Endothelial cell (in vitro differentiated cells): ENCODE measurements around the gene SEC23A. TPM values are rescaled to one million over a fixed set of nuclear protein-coding genes. Genes with fewer than 3 reads are reported as not detected.

ENCODE experiments used
- DNase-seq: peaks from one replicate; pipeline ENCODE4 v3.0.0; 2021; ENCODE audit warnings: low spot score
- H3K27ac Mint-ChIP-seq: one replicate; pipeline ENCODE4 v1.8.0; 2021; ENCODE audit warnings: mixed read lengths, inconsistent platforms; ENCODE audit not compliant: unreplicated experiment
- H3K27me3 Mint-ChIP-seq: one replicate; pipeline ENCODE4 v1.8.0; 2021; ENCODE audit warnings: mild to moderate bottlenecking, moderate library complexity, mixed read lengths, inconsistent platforms; ENCODE audit not compliant: unreplicated experiment
- H3K36me3 Mint-ChIP-seq: one replicate; pipeline ENCODE4 v1.8.0; 2021; ENCODE audit warnings: mild to moderate bottlenecking, low read depth, mixed read lengths, inconsistent platforms; ENCODE audit not compliant: unreplicated experiment
- H3K4me1 Mint-ChIP-seq: one replicate; pipeline ENCODE4 v1.8.0; 2021; ENCODE audit warnings: mild to moderate bottlenecking, mixed read lengths, inconsistent platforms; ENCODE audit not compliant: unreplicated experiment
- H3K4me3 Mint-ChIP-seq: one replicate; pipeline ENCODE4 v1.8.0; 2021; ENCODE audit warnings: mild to moderate bottlenecking, mixed read lengths, inconsistent platforms; ENCODE audit not compliant: unreplicated experiment
- H3K9me3 Mint-ChIP-seq: one replicate; pipeline ENCODE4 v1.8.0; 2021; ENCODE audit warnings: mixed read lengths, inconsistent platforms; ENCODE audit not compliant: unreplicated experiment
- total RNA-seq: library from RNA; stranded (reverse); fragmentation: NEBNext Ultra II Directional; extraction: Animal tissue kit (Norgen Biotek cat#: 25700); gene quantifications from one replicate; pipeline ENCODE4 v1.2.1, GENCODE V29; 2021; ENCODE audit not compliant: unreplicated experiment
- TF ChIP-seq, protein P1 (sequence below): fragments of 200-600 bp; sonication (generic); IDR thresholded peaks from one replicate; pipeline ENCODE4 v1.5.0; 2021; ENCODE audit warnings: antibody characterized with exemption; ENCODE audit not compliant: unreplicated experiment

SEC23A gene
- total RNA-seq, 1 donor from 2014 or later = 44.1 TPM

- DNase-seq = no peak
- Mint-ChIP-seq H3K9me3 (no peaks in the 10 kb centered on the region), H3K27me3 (peaks cover 2% of the 10 kb centered on the region), H3K4me3 (no peak overlapping the region), H3K36me3 (peaks cover 39% of the 10 kb centered on the region), H3K4me1 (no peaks in the 10 kb centered on the region), H3K27ac (no peak overlapping the region)
- TF ChIP-seq, protein P1, sequence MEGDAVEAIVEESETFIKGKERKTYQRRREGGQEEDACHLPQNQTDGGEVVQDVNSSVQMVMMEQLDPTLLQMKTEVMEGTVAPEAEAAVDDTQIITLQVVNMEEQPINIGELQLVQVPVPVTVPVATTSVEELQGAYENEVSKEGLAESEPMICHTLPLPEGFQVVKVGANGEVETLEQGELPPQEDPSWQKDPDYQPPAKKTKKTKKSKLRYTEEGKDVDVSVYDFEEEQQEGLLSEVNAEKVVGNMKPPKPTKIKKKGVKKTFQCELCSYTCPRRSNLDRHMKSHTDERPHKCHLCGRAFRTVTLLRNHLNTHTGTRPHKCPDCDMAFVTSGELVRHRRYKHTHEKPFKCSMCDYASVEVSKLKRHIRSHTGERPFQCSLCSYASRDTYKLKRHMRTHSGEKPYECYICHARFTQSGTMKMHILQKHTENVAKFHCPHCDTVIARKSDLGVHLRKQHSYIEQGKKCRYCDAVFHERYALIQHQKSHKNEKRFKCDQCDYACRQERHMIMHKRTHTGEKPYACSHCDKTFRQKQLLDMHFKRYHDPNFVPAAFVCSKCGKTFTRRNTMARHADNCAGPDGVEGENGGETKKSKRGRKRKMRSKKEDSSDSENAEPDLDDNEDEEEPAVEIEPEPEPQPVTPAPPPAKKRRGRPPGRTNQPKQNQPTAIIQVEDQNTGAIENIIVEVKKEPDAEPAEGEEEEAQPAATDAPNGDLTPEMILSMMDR = no peak
Measured at GRCh38 chr14:39087493-39087892, 15.5 kb downstream of the SEC23A start.

DNA sequence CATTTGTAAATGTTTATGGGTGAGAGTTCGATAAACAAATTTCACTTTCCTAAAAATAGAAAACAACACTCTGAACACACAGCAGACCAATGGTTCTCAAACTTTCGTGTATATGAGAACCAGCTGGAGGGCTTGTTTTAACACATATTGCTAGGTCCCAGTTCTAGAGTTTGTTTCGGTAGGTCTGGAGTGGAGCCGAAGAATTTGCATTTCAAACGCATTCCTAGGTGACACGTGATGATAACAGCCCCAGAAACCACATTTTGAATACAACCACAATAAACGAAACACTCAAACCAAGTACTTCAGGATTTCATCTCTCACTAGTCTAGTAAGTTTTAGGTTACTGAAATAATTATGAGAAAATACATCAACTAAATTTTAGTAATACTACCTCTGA lies 17.1 kb downstream of the SEC23A start:
- no peaks in the 10 kb centered on the region for H3K4me1 Mint-ChIP-seq
- no peaks in the 10 kb centered on the region for H3K9me3 Mint-ChIP-seq
- TF ChIP-seq, protein P1 = no peak
- H3K36me3 Mint-ChIP-seq = peaks cover 41% of the 10 kb centered on the region
- peaks cover 2% of the 10 kb centered on the region for H3K27me3 Mint-ChIP-seq
- DNase-seq = no peak
- H3K4me3 Mint-ChIP-seq = no peak overlapping the region
- H3K27ac Mint-ChIP-seq = no peak overlapping the region

DNA sequence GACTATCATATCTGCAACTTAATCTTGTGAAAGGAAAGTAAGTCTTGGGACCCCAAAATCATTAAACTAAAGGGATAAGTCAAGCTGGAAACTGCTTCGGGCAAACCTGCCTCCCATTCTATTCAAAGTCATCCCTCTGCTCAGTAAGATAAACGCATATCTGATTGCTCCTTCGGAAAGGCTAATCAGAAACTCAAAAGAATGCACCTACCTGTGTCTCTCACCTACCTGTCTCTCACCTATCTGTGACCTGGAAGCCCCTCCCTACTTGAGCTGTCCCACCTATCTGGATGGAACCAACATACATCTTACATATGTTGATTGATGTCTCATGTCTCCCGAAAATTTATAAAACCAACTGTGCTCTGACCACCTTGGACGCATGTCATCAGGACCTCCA lies 19.9 kb downstream of the SEC23A start:
- TF ChIP-seq, protein P1 = no peak
- peaks cover 26% of the 10 kb centered on the region for H3K36me3 Mint-ChIP-seq

DNA sequence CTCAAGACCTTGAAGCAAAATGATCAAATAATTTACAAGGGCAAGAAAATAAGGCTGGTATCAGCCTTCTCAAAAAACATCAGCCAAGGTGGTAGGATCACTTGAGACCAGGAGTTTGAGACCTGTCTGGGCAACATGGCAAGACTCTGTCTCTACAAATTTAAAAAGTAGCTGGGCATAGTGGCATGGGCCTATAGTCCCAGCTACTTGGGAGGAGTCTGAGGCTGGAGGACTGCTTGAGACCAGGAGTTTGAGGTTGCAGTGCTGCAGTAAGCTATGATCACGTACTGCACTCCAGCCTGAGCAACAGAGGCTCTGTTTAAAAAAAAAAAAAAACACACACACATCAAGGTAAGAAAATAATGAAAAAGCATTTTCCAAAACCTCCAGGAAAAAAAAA lies 22.1 kb downstream of the SEC23A start:
- no peak for DNase-seq
- peaks cover 2% of the 10 kb centered on the region for H3K27me3 Mint-ChIP-seq
- TF ChIP-seq, protein P1 = no peak
- peak overlapping the region; percentile 20 for H3K27ac Mint-ChIP-seq
- H3K9me3 Mint-ChIP-seq = no peaks in the 10 kb centered on the region
- no peak overlapping the region for H3K4me3 Mint-ChIP-seq
- peaks cover 28% of the 10 kb centered on the region for H3K36me3 Mint-ChIP-seq
- H3K4me1 Mint-ChIP-seq = no peaks in the 10 kb centered on the region

More for the DNA sequence above, 19.9 kb downstream of the SEC23A start:
- H3K27ac Mint-ChIP-seq = no peak overlapping the region
- no peak for DNase-seq
- H3K9me3 Mint-ChIP-seq = no peaks in the 10 kb centered on the region
- H3K27me3 Mint-ChIP-seq = peaks cover 2% of the 10 kb centered on the region
- no peak overlapping the region for H3K4me3 Mint-ChIP-seq
- no peaks in the 10 kb centered on the region for H3K4me1 Mint-ChIP-seq

GRCh38 chr14:39071096-39071495 lies 31.9 kb downstream of the SEC23A start:
- Mint-ChIP-seq H3K4me1 (no peaks in the 10 kb centered on the region), H3K27me3 (no peaks in the 10 kb centered on the region), H3K27ac (no peak overlapping the region), H3K36me3 (peaks cover 22% of the 10 kb centered on the region), H3K4me3 (no peak overlapping the region), H3K9me3 (no peaks in the 10 kb centered on the region)
- TF ChIP-seq, protein P1 = no peak
- no peak for DNase-seq
